Left ventricle myocardium inferior (tissue), 1 donor: Measurements from ENCODE around the gene PCSK7. TPM values are rescaled to one million over a fixed set of nuclear protein-coding genes. Genes with fewer than 3 reads are reported as not detected.

Experiments used
- DNase-seq: peaks from one replicate; pipeline ENCODE4 v3.0.0-alpha.2; 2020
- H3K27ac ChIP-seq: fragments of 200-600 bp; replicated peaks from 2 replicates; pipeline ENCODE4 v1.8.0; 2021
- H3K27me3 ChIP-seq: fragments of 200-600 bp; 2 replicates; pipeline ENCODE4 v1.8.0; 2021; ENCODE audit warnings: low read depth
- H3K36me3 ChIP-seq: fragments of 200-600 bp; 2 replicates; pipeline ENCODE4 v1.8.0; 2021
- H3K4me1 ChIP-seq: fragments of 200-600 bp; 2 replicates; pipeline ENCODE4 v1.8.0; 2021
- H3K4me3 ChIP-seq: fragments of 200-600 bp; 2 replicates; pipeline ENCODE4 v1.8.0; 2021; ENCODE audit warnings: mild to moderate bottlenecking, moderate library complexity
- H3K9me3 ChIP-seq: fragments of 200-600 bp; replicated peaks from 2 replicates; pipeline ENCODE4 v1.8.0; 2021
- CTCF ChIP-seq: fragments of 200-600 bp; IDR thresholded peaks from 2 replicates; pipeline ENCODE4 v1.8.0; 2021; ENCODE audit warnings: antibody characterized with exemption, mild to moderate bottlenecking, borderline replicate concordance
- intact Hi-C: fragments of 100-400 bp; cut with micrococcal nuclease; formaldehyde crosslinking; loops from one replicate; pipeline ENCODE4 v1.11.0; 2022
- total RNA-seq: library from RNA; stranded (reverse); fragmentation: NEBNext Ultra II Directional; extraction: Animal tissue kit (Norgen Biotek cat#: 25700); gene quantifications from one replicate; pipeline ENCODE4 v1.2.1, GENCODE V29; 2021
- donor health status: DM: no; HTN: yes; CAD: no; lungs with severe emphysema.

PCSK7 gene
- total RNA-seq, 1 donor from 2014 or later = 24.0 TPM

GRCh38 chr11:117223741-117224689 lies 7.9 kb downstream of the PCSK7 start:
- Histone ChIP-seq H3K9me3 (no peaks in the 10 kb centered on the region), H3K36me3 (peaks cover 56% of the 10 kb centered on the region), H3K4me1 (peaks cover 48% of the 10 kb centered on the region), H3K27me3 (no peaks in the 10 kb centered on the region), H3K27ac (peak overlapping the region; percentile 93), H3K4me3 (no peak overlapping the region)
- no peak for DNase-seq
- TF ChIP-seq CTCF = no peak
- intact Hi-C loops = no loop called here

DNA sequence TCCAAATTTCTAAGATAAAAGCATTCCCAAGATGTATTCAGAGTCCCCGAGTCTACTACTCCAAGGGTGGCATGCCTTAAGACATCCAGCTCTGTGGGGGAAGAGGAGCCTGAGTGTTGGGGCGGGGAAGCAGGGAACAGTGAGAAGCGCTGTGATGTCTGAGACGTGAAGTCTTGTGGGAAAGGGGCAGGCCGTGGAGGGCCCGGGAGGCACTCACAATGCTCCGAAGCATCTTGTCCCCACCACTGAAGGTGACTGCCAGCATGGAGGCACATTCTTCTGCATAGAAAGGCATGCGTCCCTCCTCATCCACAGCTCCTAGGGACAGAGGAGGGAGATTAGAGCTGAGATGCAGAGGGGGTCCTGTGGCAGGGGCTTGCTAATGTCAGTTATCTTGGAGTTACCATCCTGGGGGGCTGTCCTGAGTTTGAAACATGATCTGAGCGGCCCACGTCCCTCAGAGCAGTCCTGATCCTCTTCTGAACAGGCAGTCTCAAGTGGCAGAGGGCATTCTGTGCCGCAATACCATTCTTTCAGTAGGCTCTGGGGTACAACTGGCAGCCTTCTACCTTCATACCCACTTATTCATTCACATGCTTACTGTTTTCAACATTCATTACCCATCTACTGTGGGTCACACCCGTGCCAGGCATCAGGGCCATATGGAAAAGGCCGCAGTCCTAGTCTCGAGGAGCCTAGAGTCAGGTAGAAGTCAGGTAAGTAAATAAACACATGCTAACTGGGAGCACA lies 8.7 kb downstream of the PCSK7 start:
- intact Hi-C loops = no loop called here
- Histone ChIP-seq H3K4me1 (peaks cover 55% of the 10 kb centered on the region), H3K27me3 (no peaks in the 10 kb centered on the region), H3K36me3 (peaks cover 56% of the 10 kb centered on the region), H3K4me3 (no peak overlapping the region), H3K27ac (peak overlapping the region; percentile 93), H3K9me3 (no peaks in the 10 kb centered on the region)
- no peak for TF ChIP-seq CTCF
- no peak for DNase-seq

GRCh38 chr11:117221775-117222517 lies 9.9 kb downstream of the PCSK7 start:
- H3K4me3 ChIP-seq = peak overlapping the region; percentile 21

GRCh38 chr11:117220999-117221774 lies 10.7 kb downstream of the PCSK7 start:
- TF ChIP-seq CTCF = no peak
- Histone ChIP-seq H3K4me3 (peak overlapping the region; percentile 21), H3K27me3 (no peaks in the 10 kb centered on the region), H3K4me1 (peaks cover 73% of the 10 kb centered on the region), H3K9me3 (no peaks in the 10 kb centered on the region), H3K36me3 (peaks cover 59% of the 10 kb centered on the region), H3K27ac (peak overlapping the region; percentile 93)
- intact Hi-C loops = no loop called here
- DNase-seq = no peak

More at GRCh38 chr11:117221775-117222517, 9.9 kb downstream of the PCSK7 start:
- H3K36me3 ChIP-seq = peaks cover 56% of the 10 kb centered on the region
- H3K27ac ChIP-seq = peak overlapping the region; percentile 93
- intact Hi-C loops = no loop called here
- DNase-seq = peak; percentile 69
- H3K9me3 ChIP-seq = no peaks in the 10 kb centered on the region
- TF ChIP-seq CTCF = no peak
- H3K4me1 ChIP-seq = peaks cover 67% of the 10 kb centered on the region
- H3K27me3 ChIP-seq = no peaks in the 10 kb centered on the region

GRCh38 chr11:117220568-117220967 lies 11.3 kb downstream of the PCSK7 start:
- peaks cover 61% of the 10 kb centered on the region for H3K36me3 ChIP-seq
- H3K27ac ChIP-seq = peak overlapping the region; percentile 93
- intact Hi-C loops = no loop called here
- peaks cover 73% of the 10 kb centered on the region for H3K4me1 ChIP-seq
- no peaks in the 10 kb centered on the region for H3K27me3 ChIP-seq
- no peaks in the 10 kb centered on the region for H3K9me3 ChIP-seq
- DNase-seq = peak; percentile 80
- H3K4me3 ChIP-seq = peak overlapping the region; percentile 21
- TF ChIP-seq CTCF = no peak
